Upper lobe of left lung (tissue), 6 donors: Measurements from ENCODE around the gene CD300LF. TPM values are rescaled to one million over a fixed set of nuclear protein-coding genes. Genes with fewer than 3 reads are reported as not detected.

Source experiments
- ATAC-seq, 2 donors: fragments of 200-7000 bp; cut with Tn5 transposase; one replicate each; pipeline ENCODE4 v1.9.1; 2022; ENCODE audit warnings: mild to moderate bottlenecking in 2 of 2, moderate library complexity in 2 of 2; ENCODE audit not compliant: low FRiP score in 2 of 2
- DNase-seq, 2 donors: peaks; one replicate each; pipeline ENCODE4 v3.0.0-alpha.2; 2019 to 2020
- H3K27ac ChIP-seq, 4 donors: fragments of 200-600 bp; sonication (generic); one replicate each; pipeline ENCODE4 v1.5.1; 2016 to 2019
- H3K27me3 ChIP-seq, 4 donors: fragments of 200-600 bp; sonication (generic); one replicate each; pipeline ENCODE4 v1.5.1; 2017 to 2019
- H3K36me3 ChIP-seq, 4 donors: fragments of 200-600 bp; sonication (generic); one replicate each; pipeline ENCODE4 v1.5.1; 2016 to 2019
- H3K4me1 ChIP-seq, 4 donors: fragments of 200-600 bp; sonication (generic); one replicate each; pipeline ENCODE4 v1.5.1; 2018 to 2019
- H3K4me3 ChIP-seq, 4 donors: fragments of 200-600 bp; sonication (generic); one replicate each; pipeline ENCODE4 v1.5.1; 2017 to 2019; ENCODE audit warnings: mild to moderate bottlenecking in 2 of 4, moderate library complexity in 1 of 4
- H3K9me3 ChIP-seq, 4 donors: fragments of 200-600 bp; sonication (generic); one replicate each; pipeline ENCODE4 v1.5.1; 2018 to 2019
- EP300 ChIP-seq, 4 donors: sonication (generic); formaldehyde crosslinking; IDR thresholded peaks; one replicate each; pipeline ENCODE4 v1.5.1; 2017; ENCODE audit warnings: antibody characterized with exemption in 4 of 4, control low read depth in 2 of 4
- POLR2A ChIP-seq, 4 donors: fragments of 450-650 bp; IDR thresholded peaks; one replicate each; pipeline ENCODE4 v1.5.1; 2016 to 2017; ENCODE audit warnings: antibody characterized with exemption in 4 of 4, mild to moderate bottlenecking in 2 of 4
- POLR2AphosphoS5 ChIP-seq, 2 donors: sonication (generic); formaldehyde crosslinking; IDR thresholded peaks; one replicate each; pipeline ENCODE4 v1.5.1; 2017; ENCODE audit warnings: antibody characterized with exemption in 2 of 2
- WGBS, 2 donors: methylation state at CpG; one replicate each; pipeline ENCODE4 v1.1.5; 2017 to 2018; 5-methylcytosine and 5-hydroxymethylcytosine counted together
- total RNA-seq, 6 donors: library from RNA; depleted of rRNA in 4 of 6; stranded (reverse); fragments of >200 nt in 4 of 6; gene quantifications; one replicate each; pipeline versions ENCODE4 v1.1.0 to v1.2.1, GENCODE V29; 2016 to 2021
- TF ChIP-seq, protein P1 (sequence below), 6 experiments: fragments of 450-650 bp in 4 of 6; fragments of 200-600 bp in 2 of 6; sonication (generic) in 2 of 6; IDR thresholded peaks; one replicate each; pipeline ENCODE4 v1.5.1; 2016 to 2019; ENCODE audit warnings: antibody characterized with exemption in 6 of 6
- donor health status: DM: no; HTN: no; CAD: no; lungs with moderate emphysema.
- donor health status: DM: no; HTN: yes; CAD: no; lungs with severe emphysema.

The CD300LF gene
- total RNA-seq, 6 donors from 2014 or later = 14.5 to 70.2 (median 33.4) TPM

DNA sequence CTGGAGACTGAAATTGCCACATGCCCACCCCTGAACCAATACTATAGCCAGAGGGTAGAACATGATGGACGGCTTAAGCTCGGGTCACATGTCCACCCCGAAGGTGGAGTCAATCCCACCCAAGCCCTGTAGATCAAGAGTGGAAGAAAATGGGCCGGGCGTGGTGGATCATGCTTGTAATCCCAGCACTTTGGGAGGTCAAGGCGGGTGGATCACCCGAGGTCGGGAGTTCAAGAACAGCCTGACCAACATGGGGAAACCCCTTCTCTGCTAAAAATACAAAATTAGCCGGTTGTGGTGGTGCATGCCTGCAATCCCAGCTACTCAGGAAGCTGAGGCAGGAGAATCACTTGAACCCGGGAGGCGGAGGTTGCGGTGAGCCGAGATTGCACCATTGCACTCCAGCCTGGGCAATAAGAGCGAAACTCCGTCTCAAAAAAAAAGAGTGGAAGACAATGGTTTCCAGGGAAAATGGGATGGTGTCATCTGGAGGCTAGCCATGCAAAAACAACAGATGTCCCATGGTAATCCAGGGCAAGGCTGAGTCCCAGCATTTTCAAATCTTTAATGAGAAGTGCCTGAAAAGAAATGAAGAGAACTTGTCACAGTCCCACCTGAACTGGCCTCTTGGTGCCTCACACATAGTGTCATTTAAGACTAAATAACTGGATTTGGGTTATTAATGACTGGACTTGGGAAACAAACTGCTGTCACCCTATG, 30.1 kb downstream of the CD300LF start:
- H3K36me3 ChIP-seq = no peaks in the 10 kb centered on the region
- H3K4me3 ChIP-seq = no peak overlapping the region
- H3K9me3 ChIP-seq = no peaks in the 10 kb centered on the region
- no peak overlapping the region for H3K27ac ChIP-seq
- no peak for DNase-seq
- no peak for ATAC-seq
- TF ChIP-seq POLR2AphosphoS5 (IDR thresholded peaks at IDR 0.05) (no peak), EP300 (IDR thresholded peaks at IDR 0.05) (no peak), POLR2A (IDR thresholded peaks at IDR 0.05) (no peak)
- TF ChIP-seq, protein P1, sequence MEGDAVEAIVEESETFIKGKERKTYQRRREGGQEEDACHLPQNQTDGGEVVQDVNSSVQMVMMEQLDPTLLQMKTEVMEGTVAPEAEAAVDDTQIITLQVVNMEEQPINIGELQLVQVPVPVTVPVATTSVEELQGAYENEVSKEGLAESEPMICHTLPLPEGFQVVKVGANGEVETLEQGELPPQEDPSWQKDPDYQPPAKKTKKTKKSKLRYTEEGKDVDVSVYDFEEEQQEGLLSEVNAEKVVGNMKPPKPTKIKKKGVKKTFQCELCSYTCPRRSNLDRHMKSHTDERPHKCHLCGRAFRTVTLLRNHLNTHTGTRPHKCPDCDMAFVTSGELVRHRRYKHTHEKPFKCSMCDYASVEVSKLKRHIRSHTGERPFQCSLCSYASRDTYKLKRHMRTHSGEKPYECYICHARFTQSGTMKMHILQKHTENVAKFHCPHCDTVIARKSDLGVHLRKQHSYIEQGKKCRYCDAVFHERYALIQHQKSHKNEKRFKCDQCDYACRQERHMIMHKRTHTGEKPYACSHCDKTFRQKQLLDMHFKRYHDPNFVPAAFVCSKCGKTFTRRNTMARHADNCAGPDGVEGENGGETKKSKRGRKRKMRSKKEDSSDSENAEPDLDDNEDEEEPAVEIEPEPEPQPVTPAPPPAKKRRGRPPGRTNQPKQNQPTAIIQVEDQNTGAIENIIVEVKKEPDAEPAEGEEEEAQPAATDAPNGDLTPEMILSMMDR (IDR thresholded peaks at IDR 0.05) = no peak
- peaks cover 9 to 17% (median 12%) of the 10 kb centered on the region in 4 donors for H3K4me1 ChIP-seq
- no peaks in the 10 kb centered on the region for H3K27me3 ChIP-seq
- 71 to 73% methylated on average over 15 of the region's 15 CpGs for WGBS, 2 donors

DNA sequence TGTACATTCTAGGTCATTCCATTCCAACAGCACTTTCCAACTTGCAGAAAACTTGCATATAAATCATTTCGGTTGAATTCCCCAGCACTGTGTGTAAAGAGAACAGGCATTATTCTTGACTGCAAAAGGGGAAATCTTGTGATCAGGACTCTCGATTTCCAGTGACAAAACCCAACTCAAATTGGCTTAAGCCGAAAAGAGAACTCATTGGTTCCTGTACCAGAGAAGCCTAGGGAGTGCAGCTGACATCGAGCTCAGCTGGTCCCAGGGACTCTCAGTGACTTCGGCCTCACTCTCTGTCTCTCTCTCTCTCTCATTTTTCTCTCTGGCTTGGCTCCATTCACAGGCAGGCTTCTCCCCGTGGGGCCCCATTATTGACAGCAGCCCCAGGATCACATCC, 30.7 kb downstream of the CD300LF start:
- Histone ChIP-seq H3K9me3 (no peaks in the 10 kb centered on the region), H3K4me3 (no peak overlapping the region), H3K36me3 (no peaks in the 10 kb centered on the region), H3K27ac (no peak overlapping the region), H3K27me3 (no peaks in the 10 kb centered on the region), H3K4me1 (peaks cover 15 to 23% (median 18%) of the 10 kb centered on the region in 4 donors)
- 61 to 71% methylated on average over 6 of the region's 6 CpGs for WGBS, 2 donors
- TF ChIP-seq POLR2A (IDR thresholded peaks at IDR 0.05) (no peak), EP300 (IDR thresholded peaks at IDR 0.05) (no peak), POLR2AphosphoS5 (IDR thresholded peaks at IDR 0.05) (no peak)
- TF ChIP-seq, protein P1 (IDR thresholded peaks at IDR 0.05) = no peak
- ATAC-seq = no peak
- DNase-seq = no peak

DNA sequence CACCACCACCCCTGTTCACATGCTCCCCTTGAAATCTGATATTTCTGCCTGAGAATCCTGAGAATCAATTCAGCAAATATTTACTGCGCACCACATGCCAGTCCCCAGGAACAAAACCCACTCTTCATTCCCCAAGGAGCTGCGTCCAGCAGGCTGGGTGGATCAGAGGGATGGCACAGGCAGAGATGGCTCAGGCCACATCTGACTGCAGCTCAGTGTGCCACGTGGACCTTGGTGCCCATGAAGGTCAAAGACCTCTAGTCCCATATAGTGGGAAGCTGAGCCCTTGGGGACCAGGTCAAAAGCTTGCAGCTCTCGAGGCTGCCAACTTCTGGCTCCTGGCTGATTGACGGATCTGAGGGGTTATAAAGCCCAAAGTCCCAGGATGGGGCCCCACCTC, 31.8 kb downstream of the CD300LF start:
- 87 to 89% methylated on average over 5 of the region's 5 CpGs for WGBS, 2 donors
- Histone ChIP-seq H3K36me3 (no peaks in the 10 kb centered on the region), H3K27me3 (no peaks in the 10 kb centered on the region)

DNA sequence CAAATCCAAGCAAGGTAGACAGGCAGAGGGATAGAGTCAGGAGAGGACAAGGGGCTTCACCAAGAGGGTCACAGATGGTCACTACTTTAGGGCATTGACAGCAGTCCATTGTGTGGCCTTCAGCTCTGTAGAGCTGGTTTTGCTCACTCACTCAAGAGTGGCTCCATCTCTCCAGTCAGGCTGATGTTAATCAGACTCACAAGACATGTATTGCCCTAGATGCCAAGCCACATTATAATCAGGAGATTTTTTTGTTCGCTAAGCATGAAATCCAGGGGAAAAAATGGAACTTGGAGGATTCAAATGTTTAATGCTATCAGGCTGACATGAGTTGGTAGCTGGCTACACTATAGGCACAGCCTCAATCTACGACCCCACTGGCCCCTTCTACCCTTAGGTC, 32.5 kb downstream of the CD300LF start:
- no peak overlapping the region for H3K27ac ChIP-seq
- ATAC-seq (no peak), DNase-seq (no peak)
- no peaks in the 10 kb centered on the region for H3K27me3 ChIP-seq
- TF ChIP-seq POLR2A (IDR thresholded peaks at IDR 0.05) = no peak
- TF ChIP-seq POLR2AphosphoS5 (IDR thresholded peaks at IDR 0.05) = no peak
- TF ChIP-seq, protein P1 (IDR thresholded peaks at IDR 0.05) = no peak
- TF ChIP-seq EP300 (IDR thresholded peaks at IDR 0.05) = no peak
- H3K9me3 ChIP-seq = no peaks in the 10 kb centered on the region
- H3K4me1 ChIP-seq = peaks cover 18 to 23% (median 21%) of the 10 kb centered on the region in 4 donors
- no peaks in the 10 kb centered on the region for H3K36me3 ChIP-seq
- 69 to 87% methylated on average over 2 of the region's 2 CpGs for WGBS, 2 donors
- no peak overlapping the region for H3K4me3 ChIP-seq

More for the DNA sequence above, 31.8 kb downstream of the CD300LF start:
- Histone ChIP-seq H3K4me3 (no peak overlapping the region), H3K9me3 (no peaks in the 10 kb centered on the region), H3K27ac (no peak overlapping the region), H3K4me1 (peaks cover 18 to 23% (median 21%) of the 10 kb centered on the region in 4 donors)
- DNase-seq (no peak), ATAC-seq (no peak)
- TF ChIP-seq, protein P1 (IDR thresholded peaks at IDR 0.05) = no peak
- TF ChIP-seq POLR2AphosphoS5 (IDR thresholded peaks at IDR 0.05) (no peak), EP300 (IDR thresholded peaks at IDR 0.05) (no peak), POLR2A (IDR thresholded peaks at IDR 0.05) (no peak)

DNA sequence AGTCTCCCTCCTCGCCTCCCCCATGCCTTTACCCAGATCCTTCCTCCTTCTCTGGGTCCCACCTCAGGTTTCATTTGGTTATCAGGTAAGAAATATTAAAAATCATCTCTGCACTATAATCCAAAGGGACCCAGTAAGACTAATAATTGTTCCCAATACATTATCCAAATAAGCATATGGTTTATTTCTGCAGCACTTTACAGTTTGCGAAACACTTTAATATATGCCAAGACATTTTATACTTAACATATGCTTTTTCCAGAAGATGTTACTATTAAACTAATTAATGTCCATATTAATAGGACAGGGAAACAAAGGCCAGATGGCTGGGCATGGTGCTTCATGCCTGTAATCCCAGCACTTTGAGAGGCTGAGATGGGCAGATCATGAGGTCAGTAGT, 33.3 kb downstream of the CD300LF start:
- 75 to 77% methylated on average over 2 of the region's 2 CpGs for WGBS, 2 donors
- DNase-seq = no peak

More for the DNA sequence above, 33.3 kb downstream of the CD300LF start:
- H3K36me3 ChIP-seq = no peaks in the 10 kb centered on the region
- no peak overlapping the region for H3K27ac ChIP-seq
- no peak overlapping the region for H3K4me3 ChIP-seq
- no peak for TF ChIP-seq EP300 (IDR thresholded peaks at IDR 0.05)
- TF ChIP-seq, protein P1 (IDR thresholded peaks at IDR 0.05) = no peak
- no peak for TF ChIP-seq POLR2AphosphoS5 (IDR thresholded peaks at IDR 0.05)
- no peak for TF ChIP-seq POLR2A (IDR thresholded peaks at IDR 0.05)
- ATAC-seq = no peak
- no peaks in the 10 kb centered on the region for H3K27me3 ChIP-seq
- no peaks in the 10 kb centered on the region for H3K9me3 ChIP-seq
- peaks cover 18 to 23% (median 21%) of the 10 kb centered on the region in 4 donors for H3K4me1 ChIP-seq
